NCI-H2196 (cell line): Measurements from ENCODE around the gene GPR132.
"Not testable (repeated sequence)": the region's sequence is repeated elsewhere in the genome, so short reads cannot be mapped to it uniquely, and the experiment has no call there.

Source experiments
- DNase-seq: peaks from one replicate; lab custom pipeline; 2025; ENCODE audit not compliant: unreplicated experiment; lab: John Stamatoyannopoulos, UW

Gene GPR132

GRCh38 chr14:105045710-105046326, 19.4 kb downstream of the GPR132 start:
- peak; percentile 71 for DNase-seq

GRCh38 chr14:105043641-105044040, 21.6 kb downstream of the GPR132 start:
- no peak for DNase-seq

GRCh38 chr14:105042813-105043212, 22.4 kb downstream of the GPR132 start:
- DNase-seq: no peak

DNA sequence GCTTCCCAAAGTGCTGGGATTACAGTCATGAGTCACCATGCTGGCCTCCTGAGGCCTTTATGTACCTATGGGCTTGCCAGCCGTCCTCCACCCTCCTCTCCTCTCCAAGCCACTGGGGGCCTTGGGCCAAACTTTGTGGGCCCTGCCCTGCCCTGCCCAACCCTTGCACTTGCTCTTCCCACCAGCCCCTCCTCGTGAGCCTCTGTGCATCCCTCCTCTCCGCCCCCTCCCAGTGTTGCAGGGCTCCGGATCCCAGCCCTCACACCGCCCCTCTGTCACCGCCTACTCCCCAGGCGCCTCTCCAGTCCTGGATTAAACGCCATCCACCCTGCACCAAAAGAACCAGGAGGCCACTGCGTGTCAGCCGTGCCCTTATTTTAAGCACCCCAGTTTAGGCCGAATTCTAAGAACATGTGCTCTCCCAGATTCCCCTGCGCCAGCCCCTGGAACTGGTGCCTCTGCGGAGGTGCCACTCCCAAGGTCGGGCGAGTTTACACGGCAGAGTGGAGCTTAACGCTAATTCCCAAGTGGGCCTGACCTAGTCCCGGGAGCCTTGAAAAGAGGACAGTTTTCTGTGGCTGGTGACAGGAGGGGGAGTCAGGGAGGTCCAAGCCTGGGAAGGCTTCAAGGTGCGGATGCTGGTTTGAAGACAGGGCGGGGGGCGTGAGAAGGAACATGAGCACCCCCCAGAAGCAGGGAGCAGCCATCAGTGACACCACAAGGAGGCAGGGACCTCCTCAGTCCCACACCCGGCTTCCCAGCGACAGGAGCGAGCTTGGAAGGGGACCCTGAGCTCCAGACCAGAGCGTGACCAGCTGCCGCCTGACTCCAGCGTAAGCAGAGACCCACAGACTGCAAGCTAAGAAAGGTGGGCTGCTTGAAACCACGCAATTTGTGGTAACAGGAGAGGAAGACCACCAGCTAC, 23.1 kb downstream of the GPR132 start:
- DNase-seq: no peak

DNA sequence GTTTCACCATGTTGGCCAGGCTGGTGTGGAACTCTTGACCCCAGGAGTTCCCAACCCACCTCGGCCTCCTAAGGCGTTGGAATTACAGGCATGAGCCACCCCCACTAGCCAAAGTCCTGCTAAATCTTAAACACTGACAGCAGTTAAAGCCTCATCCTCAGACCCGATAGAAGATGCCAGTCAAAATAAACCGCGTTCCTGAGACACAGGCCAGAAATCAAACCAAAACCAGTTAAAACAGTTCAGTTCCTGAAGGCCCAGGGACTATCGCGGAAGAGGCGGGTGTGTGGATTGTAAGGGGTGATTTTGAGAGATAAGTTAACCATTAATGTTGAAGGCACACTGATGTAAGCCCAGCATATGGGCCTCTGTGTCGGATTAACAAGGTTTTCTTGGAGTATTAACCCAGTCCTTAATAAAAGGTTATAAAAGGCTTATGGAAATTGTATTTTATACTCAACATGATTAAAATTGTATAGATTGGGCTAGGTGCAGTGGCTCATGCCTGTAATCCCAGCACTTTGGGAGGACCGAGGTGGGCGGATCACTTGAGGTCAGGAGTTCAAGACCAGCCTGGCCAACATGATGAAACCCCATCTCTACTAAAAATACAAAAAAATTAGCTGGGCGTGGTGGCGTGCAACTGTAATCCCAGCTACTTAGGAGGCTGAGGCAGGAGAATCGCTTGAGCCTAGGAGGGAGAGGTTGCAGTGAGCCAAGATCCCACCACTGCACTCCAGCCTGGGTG, 25.6 kb downstream of the GPR132 start:
- no peak for DNase-seq

DNA sequence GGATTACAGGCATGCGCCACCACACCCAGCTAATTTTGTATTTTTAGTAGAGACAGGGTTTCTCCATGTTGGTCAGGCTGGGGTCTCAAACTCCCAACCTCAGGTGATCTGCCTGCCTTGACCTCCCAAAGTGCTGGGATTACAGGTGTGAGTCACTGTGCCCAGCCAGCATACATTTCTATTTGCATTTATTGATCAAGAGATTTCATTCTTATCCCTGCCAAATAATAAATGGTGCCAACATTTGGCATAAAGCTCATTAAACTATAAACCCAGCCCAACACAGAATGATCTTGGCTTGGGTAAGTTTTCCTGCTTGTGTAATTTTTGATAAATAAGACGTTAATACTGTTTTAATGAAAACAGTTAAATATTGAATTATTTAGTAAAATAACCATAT, 29.6 kb downstream of the GPR132 start:
- not testable (repeated sequence) for DNase-seq

DNA sequence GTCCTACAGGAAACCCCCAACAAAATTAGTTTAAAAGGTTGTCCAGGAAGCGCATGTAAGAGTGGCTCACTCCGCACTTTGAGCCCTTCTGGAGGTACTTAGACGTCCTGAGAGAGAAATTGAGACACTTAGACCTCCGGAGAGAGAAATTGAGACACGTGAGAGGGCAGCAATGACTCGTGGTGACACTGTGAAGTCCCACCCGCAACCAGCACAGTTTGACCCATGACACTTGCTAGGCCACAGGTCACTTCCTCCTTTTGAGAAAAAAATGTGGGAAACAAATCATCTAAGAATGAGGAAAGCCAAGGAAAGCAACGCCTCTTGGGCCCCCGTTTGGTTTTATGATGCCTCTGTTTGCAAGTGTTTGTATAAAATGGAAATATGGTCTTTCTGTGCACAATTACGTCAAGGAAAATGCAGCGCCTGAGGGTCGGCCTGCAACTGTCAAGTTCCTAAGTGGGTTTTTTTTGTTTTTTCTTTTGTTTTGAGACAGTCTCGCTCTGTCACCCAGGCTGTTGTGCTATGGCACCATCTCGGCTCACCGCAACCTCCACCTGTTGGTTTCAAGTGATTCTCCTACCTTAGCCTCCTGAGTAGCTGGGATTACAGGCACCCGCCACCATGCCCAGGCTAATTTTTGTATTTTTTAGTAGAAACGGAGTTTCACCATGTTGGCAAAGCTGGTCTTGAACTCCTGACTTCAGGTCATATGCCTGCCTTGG, 30.8 kb downstream of the GPR132 start:
- DNase-seq: no peak

- not testable (repeated sequence) for DNase-seq
Measured at GRCh38 chr14:105033412-105033900, 31.8 kb downstream of the GPR132 start.

DNA sequence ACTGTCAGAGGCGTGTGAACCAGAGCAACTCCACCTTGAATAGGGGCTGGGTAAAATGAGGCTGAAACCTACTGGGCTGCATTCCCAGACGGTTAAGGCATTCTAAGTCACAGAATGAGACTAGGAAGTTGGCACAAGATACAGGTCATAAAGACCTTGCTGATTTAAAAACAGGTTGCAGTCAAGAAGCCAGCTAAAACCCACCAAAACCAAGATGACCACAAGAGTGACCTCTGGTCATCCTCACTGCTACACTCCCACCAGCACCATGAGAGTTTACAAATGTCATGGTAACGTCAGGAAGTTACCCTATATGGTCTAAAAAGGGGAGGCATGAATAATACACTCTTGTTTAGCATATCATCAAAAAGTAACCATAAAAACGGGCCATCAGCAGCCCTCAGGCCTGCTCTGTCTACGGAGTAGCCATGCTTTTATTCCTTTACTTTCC, 32.8 kb downstream of the GPR132 start:
- DNase-seq: peak; percentile 9

GRCh38 chr14:105030836-105031396, 34.3 kb downstream of the GPR132 start:
- no peak for DNase-seq

GRCh38 chr14:105030194-105030593, 35.0 kb downstream of the GPR132 start:
- no peak for DNase-seq

GRCh38 chr14:105029402-105029801, 35.8 kb downstream of the GPR132 start:
- no peak for DNase-seq

DNA sequence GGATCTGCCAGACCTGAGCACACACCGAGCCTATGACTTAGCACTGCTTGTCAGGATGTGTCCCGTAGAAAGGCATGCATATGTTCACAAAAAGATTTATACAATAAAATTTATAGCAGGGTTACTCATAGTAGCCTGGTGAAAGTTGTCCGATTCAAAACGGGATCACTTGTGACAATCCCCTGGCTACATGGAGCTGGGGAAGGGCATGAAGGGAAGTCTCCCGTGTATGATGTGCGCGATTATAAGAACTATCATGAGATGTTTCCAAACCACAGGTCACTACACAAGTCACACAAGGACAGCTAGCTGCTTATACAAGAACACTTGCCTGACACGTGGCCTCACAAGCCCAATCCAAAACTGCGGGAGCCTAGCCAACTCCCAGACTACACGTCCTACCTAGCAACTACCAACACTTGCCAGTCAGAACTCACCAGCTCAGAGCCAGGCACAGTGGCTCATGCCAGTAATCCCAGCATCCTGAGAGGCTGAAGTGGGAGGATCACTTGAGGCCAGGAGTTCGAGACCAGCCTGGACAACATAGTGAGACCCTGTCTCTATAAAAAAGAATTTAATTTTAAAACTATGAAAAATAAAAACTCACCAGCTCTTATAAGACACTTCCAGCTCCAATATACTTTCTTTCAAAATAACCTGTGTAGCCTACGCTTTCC, 36.8 kb downstream of the GPR132 start:
- no peak for DNase-seq

DNA sequence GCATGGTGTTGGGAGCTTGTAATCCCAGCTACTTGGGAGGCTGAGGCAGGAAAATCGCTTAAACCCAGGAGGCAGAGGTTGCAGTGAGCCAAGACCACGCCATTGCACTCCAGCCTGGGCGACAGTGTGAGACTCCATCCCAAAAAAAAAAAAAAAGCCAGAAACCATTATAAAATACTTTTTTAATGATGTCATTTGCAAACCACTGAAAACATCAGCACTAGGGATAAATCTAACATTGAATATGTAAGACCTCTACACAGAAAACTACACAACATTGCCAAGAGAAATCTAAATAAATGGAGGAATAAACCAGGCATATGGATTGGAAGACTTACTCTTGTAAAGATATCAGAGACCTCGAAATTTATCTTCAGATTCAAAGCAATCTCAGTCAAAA, 37.5 kb downstream of the GPR132 start:
- DNase-seq: not testable (repeated sequence)

- no peak for DNase-seq
Measured at GRCh38 chr14:105026802-105027563, 38.2 kb downstream of the GPR132 start.

GRCh38 chr14:105026033-105026785, 39.0 kb downstream of the GPR132 start:
- no peak for DNase-seq

GRCh38 chr14:105025429-105025828, 39.8 kb downstream of the GPR132 start:
- DNase-seq: no peak

- no peak for DNase-seq
Measured at GRCh38 chr14:105023791-105024480, 41.3 kb downstream of the GPR132 start.
